Measurements from ENCODE around the gene TAF11L13. TPM values are rescaled to one million over a fixed set of nuclear protein-coding genes. Genes with fewer than 3 reads are reported as not detected.
"Not testable (repeated sequence)": the region's sequence is repeated elsewhere in the genome, so short reads cannot be mapped to it uniquely, and the experiment has no call there.

The TAF11L13 gene
- total RNA-seq (not detected), polyA plus RNA-seq (not detected)

GRCh38 chr5:17631788-17632187 is at the start of gene TAF11L13:
TSS of gene TAF11L13 (plus strand) at chr5:17632088.
- H3K4me1 ChIP-seq; intact Hi-C loops (cut with DNase I); H3K36me3 ChIP-seq; H3K4me3 ChIP-seq; H3K27ac ChIP-seq; DNase-seq; H3K9me3 ChIP-seq; H3K27me3 ChIP-seq: not testable (repeated sequence)
- 74 to 93% methylated on average over 8 to 9 of the region's 12 CpGs for WGBS, 2 donors

GRCh38 chr5:17585658-17586057 is 46.2 kb upstream of the TAF11L13 start, which contains the start of gene TAF11L7:
TSS of gene TAF11L7 (minus strand) at chr5:17585758.
- H3K9me3 ChIP-seq; H3K27ac ChIP-seq; H3K4me3 ChIP-seq; H3K4me1 ChIP-seq; intact Hi-C loops (cut with DNase I); H3K27me3 ChIP-seq; DNase-seq; H3K36me3 ChIP-seq: not testable (repeated sequence)
- WGBS, 2 donors, result no CpG with 5 or more reads among the region's 16 CpGs

GRCh38 chr5:17590860-17591259 is 41.0 kb upstream of the TAF11L13 start, which contains the start of gene TAF11L8:
TSS of gene TAF11L8 (minus strand) at chr5:17590960.
- H3K36me3 ChIP-seq; DNase-seq; H3K4me1 ChIP-seq; intact Hi-C loops (cut with DNase I); H3K4me3 ChIP-seq; H3K27ac ChIP-seq; H3K27me3 ChIP-seq; H3K9me3 ChIP-seq: not testable (repeated sequence)
- WGBS, 2 donors, result no CpG with 5 or more reads among the region's 16 CpGs

- H3K27me3 ChIP-seq; DNase-seq; H3K27ac ChIP-seq; intact Hi-C loops (cut with DNase I); H3K4me1 ChIP-seq; H3K4me3 ChIP-seq; H3K36me3 ChIP-seq; H3K9me3 ChIP-seq: not testable (repeated sequence)
- WGBS, 2 donors, result 95 to 96% methylated on average over 8 to 10 of the region's 15 CpGs
These were observed 37.6 kb upstream of the TAF11L13 start, which contains the start of gene TAF11L9 for GRCh38 chr5:17594255-17594654. TSS of gene TAF11L9 (minus strand) at chr5:17594394.

GRCh38 chr5:17597728-17598127 is 34.2 kb upstream of the TAF11L13 start, which contains the start of gene TAF11L10:
TSS of gene TAF11L10 (minus strand) at chr5:17597828.
- no CpG with 5 or more reads among the region's 15 CpGs for WGBS, 2 donors

GRCh38 chr5:17603880-17604279 is 28.0 kb upstream of the TAF11L13 start, which contains the start of gene TAF11L11:
TSS of gene TAF11L11 (plus strand) at chr5:17604183.
- H3K9me3 ChIP-seq; H3K4me3 ChIP-seq; intact Hi-C loops (cut with DNase I); H3K4me1 ChIP-seq; H3K36me3 ChIP-seq; H3K27me3 ChIP-seq; DNase-seq; H3K27ac ChIP-seq: not testable (repeated sequence)
- 23 to 67% methylated on average over 6 of the region's 6 CpGs for WGBS, 2 donors

More at GRCh38 chr5:17597728-17598127, 34.2 kb upstream of the TAF11L13 start, which contains the start of gene TAF11L10:
- H3K27me3 ChIP-seq; H3K36me3 ChIP-seq; DNase-seq; H3K27ac ChIP-seq; intact Hi-C loops (cut with DNase I); H3K4me3 ChIP-seq; H3K9me3 ChIP-seq; H3K4me1 ChIP-seq: not testable (repeated sequence)

- Histone ChIP-seq H3K36me3 (no peaks in the 10 kb centered on the region), H3K9me3 (no peaks in the 10 kb centered on the region), H3K27ac (no peak overlapping the region), H3K4me3 (no peak overlapping the region), H3K4me1 (no peaks in the 10 kb centered on the region), H3K27me3 (no peaks in the 10 kb centered on the region)
- WGBS, 2 donors, result 94 to 98% methylated on average over 14 of the region's 14 CpGs
- no peak for DNase-seq
- TF ChIP-seq POLR2A (IDR thresholded peaks at IDR 0.05), result no peak
- TF ChIP-seq CTCF (IDR thresholded peaks at IDR 0.05), result no peak
- TF ChIP-seq POLR2AphosphoS5 (IDR thresholded peaks at IDR 0.05), result no peak
- TF ChIP-seq EP300 (IDR thresholded peaks at IDR 0.05), result no peak
- intact Hi-C loops (cut with DNase I), result no loop called here
These were observed 26.9 kb upstream of the TAF11L13 start for GRCh38 chr5:17604951-17605350.

GRCh38 chr5:17607461-17607860 is 24.4 kb upstream of the TAF11L13 start:
- intact Hi-C loops (cut with DNase I); H3K36me3 ChIP-seq; H3K4me1 ChIP-seq; H3K9me3 ChIP-seq; H3K27ac ChIP-seq; DNase-seq; H3K27me3 ChIP-seq; H3K4me3 ChIP-seq: not testable (repeated sequence)
- WGBS, 2 donors, result 82 to 94% methylated on average over 4 of the region's 4 CpGs

GRCh38 chr5:17610092-17610491 is 21.8 kb upstream of the TAF11L13 start, which contains the start of gene TAF11L12:
TSS of gene TAF11L12 (plus strand) at chr5:17610392.
- H3K4me3 ChIP-seq; H3K27me3 ChIP-seq; H3K4me1 ChIP-seq; H3K27ac ChIP-seq; intact Hi-C loops (cut with DNase I); H3K9me3 ChIP-seq; H3K36me3 ChIP-seq; DNase-seq: not testable (repeated sequence)
- 50 to 85% methylated on average over 2 of the region's 2 CpGs for WGBS, 2 donors

All from sigmoid colon (tissue), 7 donors.